GM23338 (cell line): Measurements from ENCODE around the gene SLC6A13. TPM values are rescaled to one million over a fixed set of nuclear protein-coding genes. Genes with fewer than 3 reads are reported as not detected.

Experiments
- ATAC-seq: fragments of 200-7000 bp; cut with Tn5 transposase; 3 replicates; pipeline ENCODE4 v1.9.1; 2020
- DNase-seq: peaks from one replicate; pipeline ENCODE4 v3.0.0-alpha.2; 2015; ENCODE audit warnings: low spot score
- H2AFZ ChIP-seq: fragments of 200-600 bp; sonication (generic); 2 replicates; pipeline ENCODE4 v1.8.0; 2016; ENCODE audit warnings: antibody characterized with exemption, mild to moderate bottlenecking, moderate library complexity
- H3F3A ChIP-seq: fragments of 200-600 bp; sonication (generic); replicated peaks from 2 replicates; pipeline ENCODE4 v1.8.0; 2017; ENCODE audit warnings: antibody characterized with exemption, mixed run types, low read depth
- H3K27ac ChIP-seq: fragments of 200-600 bp; sonication (generic); 2 replicates; pipeline ENCODE4 v1.6.1; 2016; ENCODE audit warnings: low read depth
- H3K27me3 ChIP-seq: fragments of 200-600 bp; sonication (generic); 2 replicates; pipeline ENCODE4 v1.8.0; 2016; ENCODE audit warnings: mild to moderate bottlenecking, mixed run types, moderate library complexity; ENCODE audit not compliant: insufficient read depth
- H3K36me3 ChIP-seq: fragments of 200-600 bp; sonication (generic); 2 replicates; pipeline ENCODE4 v1.8.0; 2016; ENCODE audit warnings: mild to moderate bottlenecking; ENCODE audit not compliant: insufficient read depth
- H3K4me1 ChIP-seq: fragments of 200-600 bp; sonication (generic); 2 replicates; pipeline ENCODE4 v1.8.0; 2016; ENCODE audit warnings: mild to moderate bottlenecking, moderate library complexity; ENCODE audit not compliant: insufficient read depth
- H3K4me2 ChIP-seq: fragments of 200-600 bp; sonication (generic); 2 replicates; pipeline ENCODE4 v1.7.1; 2017; ENCODE audit warnings: mixed run types
- H3K4me3 ChIP-seq: fragments of 200-600 bp; sonication (generic); 2 replicates; pipeline ENCODE4 v1.6.1; 2016; ENCODE audit warnings: mixed run types
- H3K79me2 ChIP-seq: fragments of 200-600 bp; sonication (generic); replicated peaks from 2 replicates; pipeline ENCODE4 v1.8.0; 2017; ENCODE audit warnings: mild to moderate bottlenecking; ENCODE audit not compliant: insufficient read depth
- H3K9me2 ChIP-seq: fragments of 200-600 bp; sonication (generic); 2 replicates; pipeline ENCODE4 v1.8.0; 2017; ENCODE audit not compliant: insufficient read depth
- H4K20me1 ChIP-seq: fragments of 200-600 bp; sonication (generic); replicated peaks from 2 replicates; pipeline ENCODE4 v1.8.0; 2017; ENCODE audit warnings: mild to moderate bottlenecking; ENCODE audit not compliant: insufficient read depth
- H3K27ac Mint-ChIP-seq: 2 replicates; pipeline ENCODE4 v1.8.0; 2020; ENCODE audit warnings: inconsistent platforms, mild to moderate bottlenecking, moderate library complexity, mixed read lengths
- H3K27me3 Mint-ChIP-seq: 3 replicates; pipeline ENCODE4 v1.8.0; 2022; ENCODE audit warnings: low read depth, mild to moderate bottlenecking, moderate library complexity, mixed read lengths, inconsistent platforms; ENCODE audit not compliant: insufficient read depth, poor library complexity
- H3K36me3 Mint-ChIP-seq: 3 replicates; pipeline ENCODE4 v1.8.0; 2021; ENCODE audit warnings: low read depth, mild to moderate bottlenecking, inconsistent platforms, moderate library complexity, mixed read lengths
- H3K4me1 Mint-ChIP-seq: 3 replicates; pipeline ENCODE4 v1.8.0; 2020; ENCODE audit warnings: mild to moderate bottlenecking, inconsistent platforms, mixed read lengths
- H3K4me3 Mint-ChIP-seq: 3 replicates; pipeline ENCODE4 v1.8.0; 2021; ENCODE audit warnings: moderate library complexity, mild to moderate bottlenecking, inconsistent platforms, mixed read lengths
- H3K9me3 Mint-ChIP-seq: 3 replicates; pipeline ENCODE4 v1.8.0; 2020; ENCODE audit warnings: moderate library complexity, mild to moderate bottlenecking, inconsistent platforms, mixed read lengths
- CREB1 ChIP-seq: fragments of 250-450 bp; sonication (Bioruptor Pico); IDR thresholded peaks from 2 replicates; pipeline ENCODE4 v1.5.0; 2020; ENCODE audit warnings: low read depth, mild to moderate bottlenecking, moderate library complexity
- CTCF ChIP-seq, 2 experiments: fragments of 200-600 bp in 1 of 2; sonication (generic) in 1 of 2; conservative IDR thresholded peaks; 2 replicates each; pipeline versions ENCODE4 v1.5.1 to v1.6.1; 2016 to 2017; ENCODE audit warnings: antibody characterized with exemption in 2 of 2, low read depth in 2 of 2, mild to moderate bottlenecking in 2 of 2, moderate library complexity in 1 of 2
- EZH2phosphoT487 ChIP-seq: fragments of 200-600 bp; sonication (generic); IDR thresholded peaks from one replicate; pipeline ENCODE4 v1.8.1; 2018; ENCODE audit warnings: antibody characterized with exemption; ENCODE audit not compliant: unreplicated experiment
- JUNB ChIP-seq: IDR thresholded peaks from one replicate; pipeline ENCODE4 v1.6.1; 2016; ENCODE audit warnings: antibody characterized with exemption; ENCODE audit not compliant: unreplicated experiment
- NANOG ChIP-seq: IDR thresholded peaks from 2 replicates; pipeline ENCODE4 v1.6.1; 2016; ENCODE audit warnings: antibody characterized with exemption, borderline replicate concordance
- STAT1 ChIP-seq: IDR thresholded peaks from one replicate; pipeline ENCODE4 v1.6.1; 2016; ENCODE audit warnings: antibody characterized with exemption; ENCODE audit not compliant: unreplicated experiment
- ZNF114 ChIP-seq: fragments of 250-450 bp; sonication (Bioruptor Pico); IDR thresholded peaks from 2 replicates; pipeline ENCODE4 v1.5.0; 2020; ENCODE audit warnings: mild to moderate bottlenecking, moderate library complexity
- ZNF331 ChIP-seq: fragments of 250-450 bp; sonication (Bioruptor Pico); IDR thresholded peaks from 2 replicates; pipeline ENCODE4 v1.5.0; 2020; ENCODE audit warnings: low read depth, mild to moderate bottlenecking, moderate library complexity
- polyA plus RNA-seq: library from polyadenylated mRNA; unstranded; fragments of >200 nt; fragmentation: Nextera tagmentation; extraction: Ambion mirVana; gene quantifications from 2 replicates; pipeline ENCODE4 v1.2.1, GENCODE V29; 2016
- total RNA-seq: library from RNA; depleted of rRNA; stranded (reverse); fragments of >200 nt; shearing (Covaris generic); gene quantifications from 2 replicates; pipeline ENCODE4 v1.2.3, GENCODE V29; 2014
- TF ChIP-seq, protein P1 (sequence below): IDR thresholded peaks from 2 replicates; pipeline ENCODE4 v1.6.1; 2016; ENCODE audit warnings: antibody characterized with exemption
- TF ChIP-seq, protein P2 (sequence below): fragments of 250-450 bp; sonication (Bioruptor Pico); IDR thresholded peaks from 2 replicates; pipeline ENCODE4 v1.5.0; 2020; ENCODE audit warnings: mild to moderate bottlenecking, moderate library complexity

SLC6A13 gene
- total and polyA plus RNA-seq, 2 experiments from 2014 or later: not detected

DNA sequence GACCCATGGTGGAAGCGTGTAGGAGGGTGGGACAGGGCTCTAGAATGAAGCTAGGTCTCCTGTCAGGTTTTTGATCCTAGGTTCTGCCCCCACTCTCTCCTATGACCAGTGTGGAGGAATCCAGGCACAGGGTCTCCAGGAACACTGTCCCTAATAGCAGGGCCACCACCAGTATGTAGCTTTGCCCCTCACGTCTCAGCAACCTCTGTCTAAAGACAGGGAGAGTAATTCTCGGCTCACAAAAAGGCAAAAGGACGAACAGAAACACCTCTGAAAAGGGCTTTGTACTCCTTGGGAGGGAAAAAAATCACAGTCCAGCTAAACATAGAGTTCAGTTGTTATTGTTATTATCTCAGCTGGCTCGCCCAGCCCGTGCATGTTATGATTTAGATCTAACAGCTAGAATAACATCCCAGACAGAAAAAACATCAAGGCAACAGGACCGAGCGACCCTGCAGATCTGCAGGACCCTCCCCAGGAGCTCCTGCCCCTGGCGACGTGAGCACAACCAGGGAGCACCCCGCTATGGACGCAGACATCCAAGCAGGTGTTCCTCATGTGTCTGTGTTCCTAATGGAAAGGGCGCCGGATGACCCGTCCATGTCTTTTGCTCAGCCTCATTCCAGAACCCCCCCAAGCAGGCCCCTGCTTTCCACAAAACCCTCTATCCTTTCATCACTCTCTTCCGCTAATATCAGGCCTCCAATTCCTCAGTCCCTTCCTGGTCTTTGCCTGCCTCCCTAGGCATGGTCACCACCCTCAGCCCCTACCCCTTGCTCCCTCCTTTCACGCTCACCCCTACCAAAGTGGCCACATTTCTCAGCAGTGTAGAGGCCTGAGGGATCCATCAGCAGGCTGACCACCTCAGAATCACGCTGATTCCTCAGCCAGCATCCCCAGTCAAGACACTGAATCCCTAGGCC is 34.5 kb downstream of the SLC6A13 start (continued):
- no peak for TF ChIP-seq NANOG
- no peak for TF ChIP-seq CREB1 (CRISPR knock-in tag)
- TF ChIP-seq ZNF114: no peak
- TF ChIP-seq, protein P1, sequence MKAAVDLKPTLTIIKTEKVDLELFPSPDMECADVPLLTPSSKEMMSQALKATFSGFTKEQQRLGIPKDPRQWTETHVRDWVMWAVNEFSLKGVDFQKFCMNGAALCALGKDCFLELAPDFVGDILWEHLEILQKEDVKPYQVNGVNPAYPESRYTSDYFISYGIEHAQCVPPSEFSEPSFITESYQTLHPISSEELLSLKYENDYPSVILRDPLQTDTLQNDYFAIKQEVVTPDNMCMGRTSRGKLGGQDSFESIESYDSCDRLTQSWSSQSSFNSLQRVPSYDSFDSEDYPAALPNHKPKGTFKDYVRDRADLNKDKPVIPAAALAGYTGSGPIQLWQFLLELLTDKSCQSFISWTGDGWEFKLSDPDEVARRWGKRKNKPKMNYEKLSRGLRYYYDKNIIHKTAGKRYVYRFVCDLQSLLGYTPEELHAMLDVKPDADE: no peak

- Histone ChIP-seq H4K20me1 (no peaks in the 10 kb centered on the region), H3K4me3 (no peak overlapping the region), H3K4me2 (no peak overlapping the region), H3K36me3 (no peaks in the 10 kb centered on the region), H3F3A (no peaks in the 10 kb centered on the region), H2AFZ (no peak overlapping the region), H3K9me2 (no peaks in the 10 kb centered on the region), H3K27ac (no peak overlapping the region), H3K4me1 (peaks cover 13% of the 10 kb centered on the region; the same call in 1 of the 2 replicates), H3K79me2 (no peaks in the 10 kb centered on the region), H3K27me3 (no peaks in the 10 kb centered on the region)
- H3K36me3 Mint-ChIP-seq: no peaks in the 10 kb centered on the region
- no peak for DNase-seq
- H3K4me1 Mint-ChIP-seq: peaks cover 24% of the 10 kb centered on the region
- H3K4me3 Mint-ChIP-seq: no peak overlapping the region
- no peak overlapping the region for H3K27ac Mint-ChIP-seq
- H3K9me3 Mint-ChIP-seq: no peaks in the 10 kb centered on the region
- H3K27me3 Mint-ChIP-seq: peaks cover 11% of the 10 kb centered on the region
- TF ChIP-seq ZNF114 (no peak), CTCF (conservative IDR thresholded peaks at IDR 0.05; ENCODE audit: low read depth in 2 of 2) (no peak), EZH2phosphoT487 (no peak), JUNB (no peak), STAT1 (no peak), NANOG (no peak), ZNF331 (CRISPR knock-in tag) (no peak)
- TF ChIP-seq, protein P1: no peak
- TF ChIP-seq, protein P2, sequence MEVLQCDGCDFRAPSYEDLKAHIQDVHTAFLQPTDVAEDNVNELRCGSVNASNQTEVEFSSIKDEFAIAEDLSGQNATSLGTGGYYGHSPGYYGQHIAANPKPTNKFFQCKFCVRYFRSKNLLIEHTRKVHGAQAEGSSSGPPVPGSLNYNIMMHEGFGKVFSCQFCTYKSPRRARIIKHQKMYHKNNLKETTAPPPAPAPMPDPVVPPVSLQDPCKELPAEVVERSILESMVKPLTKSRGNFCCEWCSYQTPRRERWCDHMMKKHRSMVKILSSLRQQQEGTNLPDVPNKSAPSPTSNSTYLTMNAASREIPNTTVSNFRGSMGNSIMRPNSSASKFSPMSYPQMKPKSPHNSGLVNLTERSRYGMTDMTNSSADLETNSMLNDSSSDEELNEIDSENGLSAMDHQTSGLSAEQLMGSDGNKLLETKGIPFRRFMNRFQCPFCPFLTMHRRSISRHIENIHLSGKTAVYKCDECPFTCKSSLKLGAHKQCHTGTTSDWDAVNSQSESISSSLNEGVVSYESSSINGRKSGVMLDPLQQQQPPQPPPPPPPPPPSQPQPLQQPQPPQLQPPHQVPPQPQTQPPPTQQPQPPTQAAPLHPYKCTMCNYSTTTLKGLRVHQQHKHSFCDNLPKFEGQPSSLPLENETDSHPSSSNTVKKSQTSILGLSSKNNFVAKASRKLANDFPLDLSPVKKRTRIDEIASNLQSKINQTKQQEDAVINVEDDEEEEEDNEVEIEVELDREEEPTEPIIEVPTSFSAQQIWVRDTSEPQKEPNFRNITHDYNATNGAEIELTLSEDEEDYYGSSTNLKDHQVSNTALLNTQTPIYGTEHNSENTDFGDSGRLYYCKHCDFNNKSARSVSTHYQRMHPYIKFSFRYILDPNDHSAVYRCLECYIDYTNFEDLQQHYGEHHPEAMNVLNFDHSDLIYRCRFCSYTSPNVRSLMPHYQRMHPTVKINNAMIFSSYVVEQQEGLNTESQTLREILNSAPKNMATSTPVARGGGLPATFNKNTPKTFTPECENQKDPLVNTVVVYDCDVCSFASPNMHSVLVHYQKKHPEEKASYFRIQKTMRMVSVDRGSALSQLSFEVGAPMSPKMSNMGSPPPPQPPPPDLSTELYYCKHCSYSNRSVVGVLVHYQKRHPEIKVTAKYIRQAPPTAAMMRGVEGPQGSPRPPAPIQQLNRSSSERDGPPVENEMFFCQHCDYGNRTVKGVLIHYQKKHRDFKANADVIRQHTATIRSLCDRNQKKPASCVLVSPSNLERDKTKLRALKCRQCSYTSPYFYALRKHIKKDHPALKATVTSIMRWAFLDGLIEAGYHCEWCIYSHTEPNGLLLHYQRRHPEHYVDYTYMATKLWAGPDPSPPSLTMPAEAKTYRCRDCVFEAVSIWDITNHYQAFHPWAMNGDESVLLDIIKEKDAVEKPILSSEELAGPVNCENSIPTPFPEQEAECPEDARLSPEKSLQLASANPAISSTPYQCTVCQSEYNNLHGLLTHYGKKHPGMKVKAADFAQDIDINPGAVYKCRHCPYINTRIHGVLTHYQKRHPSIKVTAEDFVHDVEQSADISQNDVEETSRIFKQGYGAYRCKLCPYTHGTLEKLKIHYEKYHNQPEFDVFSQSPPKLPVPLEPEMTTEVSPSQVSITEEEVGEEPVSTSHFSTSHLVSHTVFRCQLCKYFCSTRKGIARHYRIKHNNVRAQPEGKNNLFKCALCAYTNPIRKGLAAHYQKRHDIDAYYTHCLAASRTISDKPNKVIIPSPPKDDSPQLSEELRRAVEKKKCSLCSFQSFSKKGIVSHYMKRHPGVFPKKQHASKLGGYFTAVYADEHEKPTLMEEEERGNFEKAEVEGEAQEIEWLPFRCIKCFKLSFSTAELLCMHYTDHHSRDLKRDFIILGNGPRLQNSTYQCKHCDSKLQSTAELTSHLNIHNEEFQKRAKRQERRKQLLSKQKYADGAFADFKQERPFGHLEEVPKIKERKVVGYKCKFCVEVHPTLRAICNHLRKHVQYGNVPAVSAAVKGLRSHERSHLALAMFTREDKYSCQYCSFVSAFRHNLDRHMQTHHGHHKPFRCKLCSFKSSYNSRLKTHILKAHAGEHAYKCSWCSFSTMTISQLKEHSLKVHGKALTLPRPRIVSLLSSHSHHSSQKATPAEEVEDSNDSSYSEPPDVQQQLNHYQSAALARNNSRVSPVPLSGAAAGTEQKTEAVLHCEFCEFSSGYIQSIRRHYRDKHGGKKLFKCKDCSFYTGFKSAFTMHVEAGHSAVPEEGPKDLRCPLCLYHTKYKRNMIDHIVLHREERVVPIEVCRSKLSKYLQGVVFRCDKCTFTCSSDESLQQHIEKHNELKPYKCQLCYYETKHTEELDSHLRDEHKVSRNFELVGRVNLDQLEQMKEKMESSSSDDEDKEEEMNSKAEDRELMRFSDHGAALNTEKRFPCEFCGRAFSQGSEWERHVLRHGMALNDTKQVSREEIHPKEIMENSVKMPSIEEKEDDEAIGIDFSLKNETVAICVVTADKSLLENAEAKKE (CRISPR knock-in tag): no peak
- ATAC-seq: no peak
Observed at GRCh38 chr12:227286-227915, 35.2 kb downstream of the SLC6A13 start.
